Adrenal gland (tissue), 5 donors: ENCODE data around the gene RASSF9.

Source experiments
- POLR2A ChIP-seq, 2 donors: fragments of 450-650 bp; IDR thresholded peaks; one replicate each; pipeline ENCODE4 v1.6.1; 2017; ENCODE audit warnings: antibody characterized with exemption in 2 of 2, mild to moderate bottlenecking in 2 of 2, moderate library complexity in 1 of 2
- TF ChIP-seq, protein P1 (sequence below), 6 experiments: fragments of 450-650 bp in 4 of 6; fragments of 200-600 bp in 2 of 6; sonication (generic) in 1 of 6; IDR thresholded peaks; 1 replicate in 5 of 6; 2 replicates in 1 of 6; pipeline versions ENCODE4 v1.5.1 to v1.8.0; 2016 to 2021; ENCODE audit warnings: antibody characterized with exemption in 6 of 6, mild to moderate bottlenecking in 2 of 6, moderate library complexity in 1 of 6
- donor health status: DM: no; HTN: no; CAD: no.

DNA sequence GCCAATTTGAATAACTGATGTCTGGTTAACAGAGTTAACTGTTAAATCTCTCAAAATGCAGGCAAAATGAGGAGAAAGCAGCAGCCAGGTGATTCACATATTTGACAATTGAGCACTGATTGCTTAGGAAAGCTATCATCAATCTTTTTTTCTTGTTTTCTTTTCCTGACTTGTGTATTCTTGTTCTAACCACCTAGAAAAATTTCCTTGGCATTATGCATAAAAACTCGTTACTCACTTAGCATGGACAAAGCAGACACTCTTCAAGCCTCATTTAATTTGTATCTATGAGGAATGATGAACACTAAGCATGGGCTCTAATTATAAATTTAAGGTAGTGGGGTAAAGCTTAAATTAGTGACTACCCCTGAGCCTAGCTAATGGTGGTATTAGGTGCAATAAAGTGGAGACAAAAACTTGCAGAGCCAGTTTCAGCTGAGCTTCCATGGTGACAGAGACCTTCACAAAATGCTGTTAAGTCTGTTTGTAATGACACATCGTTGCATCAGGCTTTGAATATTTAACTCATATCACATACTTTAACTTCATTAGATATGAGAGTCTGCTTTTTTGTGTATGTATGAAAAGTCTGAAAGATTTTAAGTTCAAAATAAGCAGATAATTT lies 52.0 kb downstream of the RASSF9 start:
- TF ChIP-seq POLR2A (IDR thresholded peaks at IDR 0.05) = no peak
- TF ChIP-seq, protein P1, sequence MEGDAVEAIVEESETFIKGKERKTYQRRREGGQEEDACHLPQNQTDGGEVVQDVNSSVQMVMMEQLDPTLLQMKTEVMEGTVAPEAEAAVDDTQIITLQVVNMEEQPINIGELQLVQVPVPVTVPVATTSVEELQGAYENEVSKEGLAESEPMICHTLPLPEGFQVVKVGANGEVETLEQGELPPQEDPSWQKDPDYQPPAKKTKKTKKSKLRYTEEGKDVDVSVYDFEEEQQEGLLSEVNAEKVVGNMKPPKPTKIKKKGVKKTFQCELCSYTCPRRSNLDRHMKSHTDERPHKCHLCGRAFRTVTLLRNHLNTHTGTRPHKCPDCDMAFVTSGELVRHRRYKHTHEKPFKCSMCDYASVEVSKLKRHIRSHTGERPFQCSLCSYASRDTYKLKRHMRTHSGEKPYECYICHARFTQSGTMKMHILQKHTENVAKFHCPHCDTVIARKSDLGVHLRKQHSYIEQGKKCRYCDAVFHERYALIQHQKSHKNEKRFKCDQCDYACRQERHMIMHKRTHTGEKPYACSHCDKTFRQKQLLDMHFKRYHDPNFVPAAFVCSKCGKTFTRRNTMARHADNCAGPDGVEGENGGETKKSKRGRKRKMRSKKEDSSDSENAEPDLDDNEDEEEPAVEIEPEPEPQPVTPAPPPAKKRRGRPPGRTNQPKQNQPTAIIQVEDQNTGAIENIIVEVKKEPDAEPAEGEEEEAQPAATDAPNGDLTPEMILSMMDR (IDR thresholded peaks at IDR 0.05) = no peak
